NCI-H510A treated with DMSO at 0.1 percent for 48 hours (cell line): Measurements from ENCODE around the gene MYCL.

Source experiments
- DNase-seq: peaks from one replicate; lab custom pipeline; 2025; lab: John Stamatoyannopoulos, UW

Gene MYCL, protein sequence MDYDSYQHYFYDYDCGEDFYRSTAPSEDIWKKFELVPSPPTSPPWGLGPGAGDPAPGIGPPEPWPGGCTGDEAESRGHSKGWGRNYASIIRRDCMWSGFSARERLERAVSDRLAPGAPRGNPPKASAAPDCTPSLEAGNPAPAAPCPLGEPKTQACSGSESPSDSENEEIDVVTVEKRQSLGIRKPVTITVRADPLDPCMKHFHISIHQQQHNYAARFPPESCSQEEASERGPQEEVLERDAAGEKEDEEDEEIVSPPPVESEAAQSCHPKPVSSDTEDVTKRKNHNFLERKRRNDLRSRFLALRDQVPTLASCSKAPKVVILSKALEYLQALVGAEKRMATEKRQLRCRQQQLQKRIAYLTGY

DNA sequence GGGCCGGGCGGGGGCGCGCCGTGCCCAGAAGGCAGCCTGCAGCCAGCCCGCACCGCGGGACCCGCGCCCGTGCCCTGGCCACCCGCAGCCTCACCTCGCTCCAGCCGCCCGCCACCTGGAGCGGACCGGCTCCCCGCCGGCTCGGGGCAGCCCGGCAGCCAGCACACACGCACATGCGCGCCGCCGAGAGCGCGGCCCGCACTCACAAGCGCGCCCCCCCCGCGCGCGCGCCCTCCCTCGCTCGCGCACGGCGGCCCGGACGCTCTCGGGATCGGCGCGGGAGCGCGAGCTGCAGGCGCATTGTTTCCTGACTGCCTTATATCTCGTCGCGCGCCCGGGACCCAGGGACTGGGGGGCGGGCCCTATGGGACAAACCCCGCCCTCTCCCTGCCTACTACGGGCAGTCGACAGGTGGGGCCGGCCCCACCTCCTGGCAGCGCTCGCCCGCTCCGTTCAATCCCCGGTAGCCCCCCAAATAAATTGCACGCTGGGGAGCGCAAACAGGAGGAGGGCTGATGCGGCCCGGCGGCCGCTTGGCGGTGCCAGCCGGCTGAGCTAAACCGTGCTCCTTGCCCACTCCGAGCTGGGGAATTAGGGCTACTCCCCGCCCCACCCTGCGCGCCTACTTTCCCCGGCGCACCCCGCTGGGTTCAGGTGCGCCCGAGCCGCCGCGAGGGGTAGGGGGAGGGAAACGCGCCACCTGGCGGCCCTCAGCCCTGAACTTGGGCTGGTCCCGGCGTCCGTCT lies at the start of gene MYCL:
TSS of gene MYCL (minus strand) at position 204 of the 746 bp plus-strand sequence. CDS start 483 bp downstream, outside the sequence.
- DNase-seq = peak; percentile 100

DNA sequence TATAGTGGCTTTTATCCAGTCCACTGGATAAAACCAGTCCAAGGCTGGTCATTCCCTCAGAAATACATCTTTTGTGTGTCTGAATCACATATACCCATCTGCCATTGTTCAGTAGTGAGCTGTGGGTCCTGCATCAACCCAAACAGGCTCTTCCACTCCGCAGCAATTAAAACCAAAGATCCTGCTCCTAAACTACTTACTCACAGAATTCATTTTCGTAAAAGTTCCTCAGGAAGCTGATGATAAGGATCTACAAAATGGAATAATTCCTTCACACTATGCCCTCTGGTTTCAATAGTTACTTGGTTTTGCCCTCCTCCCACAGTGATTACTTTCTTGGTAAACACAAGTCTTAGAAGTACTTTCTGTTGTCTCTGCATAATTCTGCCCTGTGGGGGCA lies 48.2 kb upstream of the MYCL start:
- no peak for DNase-seq

DNA sequence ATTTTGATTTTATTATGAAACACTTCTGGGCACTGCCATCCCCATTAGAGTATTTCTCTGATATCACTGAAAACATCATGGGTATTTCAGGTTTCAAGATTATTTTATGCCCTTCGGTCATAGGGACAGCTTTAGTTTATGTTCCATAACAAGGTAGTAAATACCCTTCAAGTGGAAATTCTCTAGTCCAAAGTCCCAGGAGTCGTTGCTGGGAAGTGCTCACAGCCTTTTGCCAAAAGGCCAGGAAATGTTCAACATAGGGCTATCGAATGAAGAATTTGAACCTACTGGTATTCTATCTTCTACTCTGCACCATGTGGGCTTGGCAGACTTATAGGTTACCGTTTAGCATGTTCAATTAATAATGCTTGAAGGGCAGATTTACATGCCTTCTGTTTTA lies 45.5 kb upstream of the MYCL start:
- no peak for DNase-seq

DNA sequence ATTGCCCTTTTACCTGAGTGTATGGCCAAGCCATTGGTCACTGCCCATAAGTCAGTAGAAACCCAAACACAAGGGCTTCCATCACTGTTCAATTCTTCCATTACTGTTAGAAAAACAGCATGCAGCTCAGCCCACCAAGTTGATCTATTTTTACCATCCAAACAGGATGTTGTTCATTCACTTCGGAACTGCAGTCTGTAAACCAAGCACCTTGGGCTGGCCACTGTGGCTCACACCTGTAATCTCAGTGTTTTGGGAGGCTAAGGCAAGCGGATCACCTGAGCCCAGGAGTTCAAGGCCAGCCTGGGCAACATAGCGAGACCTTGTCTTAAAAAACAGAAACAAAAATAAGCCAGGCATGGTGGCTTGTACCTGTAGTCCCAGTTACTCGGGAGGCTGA lies 44.5 kb upstream of the MYCL start:
- no peak for DNase-seq

DNA sequence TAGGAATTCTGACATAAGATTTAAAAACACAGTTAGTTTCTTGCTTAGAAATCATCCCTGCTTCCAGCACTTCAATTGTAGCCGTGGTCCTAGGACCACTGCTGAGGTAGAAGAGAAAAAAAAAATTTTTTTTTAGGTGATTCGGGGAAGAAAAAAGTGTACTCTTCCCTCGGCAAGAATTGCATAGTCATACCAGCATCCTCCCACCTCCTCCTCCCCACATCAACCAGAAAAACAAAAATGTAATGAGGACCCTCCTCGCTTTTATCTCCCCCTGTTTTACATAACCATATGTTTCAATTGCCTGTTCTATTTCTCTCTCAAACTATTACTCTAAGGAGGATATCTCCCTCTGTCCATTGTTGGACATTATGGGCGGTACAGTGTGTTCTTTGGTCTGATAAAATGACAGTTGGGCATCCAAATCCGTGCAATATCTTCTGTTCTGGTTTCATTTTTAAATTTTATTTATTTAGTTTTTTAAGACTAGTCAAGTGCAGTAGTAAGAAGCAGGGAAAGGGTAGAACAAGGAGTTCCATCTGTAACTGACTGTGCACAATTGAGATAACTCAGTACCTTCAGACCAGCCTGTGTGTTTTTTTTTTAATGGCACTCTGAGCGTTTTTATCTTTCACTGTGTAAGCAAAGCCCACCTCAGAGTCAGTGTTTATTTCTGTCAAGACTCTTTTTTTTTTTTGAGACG lies 42.8 kb upstream of the MYCL start:
- DNase-seq = no peak

DNA sequence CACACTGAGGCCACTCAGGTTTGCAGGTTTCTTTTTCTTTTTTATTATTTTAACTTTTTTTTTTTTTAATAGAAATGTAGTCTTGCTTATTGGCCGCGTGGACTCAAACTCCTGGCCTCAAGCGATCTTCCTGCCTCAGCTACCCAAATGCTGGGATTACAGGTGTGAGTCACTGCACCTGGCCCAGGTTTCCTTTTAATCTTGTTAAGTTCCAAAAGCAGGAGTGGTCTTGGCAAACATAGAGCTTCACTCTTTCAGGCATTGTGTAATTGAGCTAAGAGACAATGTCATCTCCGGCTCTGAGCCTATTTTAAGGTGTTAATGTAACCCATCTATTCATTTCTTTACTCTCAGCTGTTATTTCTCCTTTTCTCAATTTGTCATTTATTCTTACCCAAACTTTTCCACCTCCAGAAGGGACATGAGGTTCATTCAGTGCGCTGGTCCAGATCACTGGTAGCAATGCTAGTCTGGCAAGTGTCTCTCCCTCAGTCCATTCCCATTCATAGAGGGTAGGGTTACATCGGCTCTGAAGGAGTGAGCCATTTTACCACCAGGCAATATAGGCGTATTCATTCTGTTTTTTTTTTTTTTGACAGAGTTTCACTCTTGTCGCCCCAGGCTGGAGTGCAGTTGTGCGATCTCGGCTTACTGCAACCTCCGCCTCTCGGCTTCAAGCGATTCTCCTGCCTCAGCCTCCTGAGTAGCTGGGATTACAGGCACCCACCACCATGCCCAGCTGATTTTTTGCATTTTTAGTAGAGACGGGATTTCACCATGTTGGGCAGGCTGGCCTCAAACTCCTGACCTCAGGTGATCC lies 42.0 kb upstream of the MYCL start:
- peak; percentile 44 for DNase-seq

DNA sequence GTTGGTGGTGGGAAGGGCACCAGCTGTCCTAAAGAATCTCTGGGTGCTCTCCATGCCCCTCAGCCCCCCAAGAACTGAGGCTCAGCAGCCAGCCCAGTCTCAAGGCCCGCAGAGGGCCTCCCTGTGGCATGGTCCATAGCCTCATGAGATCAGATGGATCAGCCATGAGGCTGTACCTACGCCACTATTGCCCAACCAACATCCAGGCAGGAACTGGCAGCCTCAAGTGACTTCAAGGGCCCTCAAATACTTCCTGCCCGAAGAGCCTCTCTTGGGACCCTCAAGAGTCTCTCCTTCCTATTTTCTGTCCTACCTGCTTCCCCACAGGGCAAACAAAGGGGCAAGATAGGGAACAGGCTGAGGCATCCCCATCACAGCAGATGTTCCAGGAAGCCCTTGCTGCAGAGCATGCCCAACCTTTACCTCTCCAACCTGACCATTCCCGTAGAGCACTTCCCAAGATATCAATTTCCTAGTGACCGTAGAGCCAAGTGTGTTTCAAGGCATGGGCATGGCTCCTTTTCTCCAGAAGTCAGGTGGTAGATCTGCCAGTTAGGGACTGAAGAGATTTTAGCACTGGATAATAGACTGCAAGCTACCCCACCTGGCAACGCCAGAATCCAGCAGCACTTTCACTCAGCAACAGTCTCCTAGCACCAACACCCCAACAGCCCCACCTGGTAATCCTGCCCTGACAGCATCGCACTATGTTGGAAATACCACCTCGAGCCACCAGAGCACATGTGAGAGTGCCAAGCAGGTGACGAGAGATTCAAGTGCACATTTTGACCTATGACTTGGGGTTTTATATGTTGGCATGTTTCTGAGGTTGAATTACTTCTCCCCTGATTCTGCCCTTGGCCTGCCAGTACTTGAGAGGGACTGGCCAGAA lies 39.5 kb upstream of the MYCL start:
- DNase-seq = peak; percentile 99

DNA sequence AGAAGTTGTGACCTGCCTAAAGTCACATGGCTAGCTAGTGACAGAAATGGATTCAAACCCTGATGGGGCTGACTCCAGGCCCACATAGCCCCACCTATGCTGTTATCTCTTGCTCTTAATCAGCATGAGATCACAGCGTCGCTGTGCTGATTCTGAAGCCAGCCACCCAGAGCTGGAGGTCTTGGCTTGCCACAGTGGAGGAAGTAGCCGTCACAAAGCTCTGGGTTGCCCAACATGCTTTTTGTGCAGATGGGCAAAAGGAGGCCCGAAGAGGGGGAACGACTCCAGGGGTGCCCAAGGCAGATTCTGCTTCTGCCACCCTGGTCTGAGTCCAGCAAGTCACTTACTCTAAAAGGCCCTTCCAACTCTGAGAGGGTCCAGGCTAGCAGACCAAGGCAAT lies 38.5 kb upstream of the MYCL start:
- no peak for DNase-seq

DNA sequence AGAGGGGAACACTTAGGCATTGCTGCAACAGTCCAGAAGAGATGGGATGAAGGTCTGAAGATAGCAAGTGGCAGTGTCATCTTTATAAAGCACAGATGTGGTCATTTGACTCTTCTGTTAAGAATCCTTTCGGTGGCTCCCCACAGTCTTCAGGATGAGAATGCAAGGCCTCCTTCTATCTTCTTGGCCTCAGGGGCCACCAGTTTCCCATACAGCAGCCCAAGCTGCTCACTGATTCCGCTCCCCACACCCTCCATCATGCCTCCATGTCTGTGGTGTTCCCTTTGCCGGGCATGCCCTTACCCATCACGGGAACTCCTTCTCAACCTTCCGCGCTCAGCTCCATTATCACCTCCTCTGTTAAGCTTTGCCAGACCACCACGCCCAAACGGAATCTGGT lies 37.1 kb upstream of the MYCL start:
- DNase-seq = no peak

DNA sequence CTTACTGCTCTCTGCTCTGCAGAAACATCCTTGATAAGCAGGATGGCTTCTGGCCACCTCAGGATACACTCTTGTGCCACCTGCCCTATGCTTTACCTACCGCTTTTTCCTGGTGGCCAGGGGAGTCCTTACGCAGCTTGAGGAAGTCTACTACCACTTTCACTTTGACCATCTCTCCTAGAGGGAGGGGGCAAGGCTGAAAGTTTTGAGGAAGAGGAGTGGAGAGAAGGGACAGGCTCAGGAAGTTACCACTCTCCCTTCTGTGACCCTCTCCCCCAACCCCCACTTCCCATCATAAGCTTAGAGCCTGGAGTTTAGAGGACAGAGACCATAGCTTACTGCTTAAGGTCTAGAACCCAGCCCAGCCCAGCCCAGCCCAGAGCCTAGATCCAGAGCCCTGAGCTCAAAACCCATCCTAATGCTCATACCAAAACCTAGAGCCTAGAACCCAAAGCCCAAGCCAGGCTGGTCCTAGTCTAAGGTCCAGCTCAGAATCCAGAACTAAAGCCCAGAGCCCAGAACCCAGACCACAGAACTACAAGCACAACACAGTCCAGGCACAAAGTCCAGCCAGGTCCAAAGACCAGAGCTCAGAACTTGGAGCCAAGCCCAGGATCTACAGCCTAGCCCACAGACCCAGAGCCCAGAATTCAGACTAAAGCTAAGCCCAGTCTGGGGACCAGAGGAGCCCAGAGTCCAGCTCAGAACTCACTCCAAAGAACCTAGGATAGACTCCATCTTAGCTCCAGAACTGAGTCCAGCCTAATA lies 35.2 kb upstream of the MYCL start:
- DNase-seq = no peak

DNA sequence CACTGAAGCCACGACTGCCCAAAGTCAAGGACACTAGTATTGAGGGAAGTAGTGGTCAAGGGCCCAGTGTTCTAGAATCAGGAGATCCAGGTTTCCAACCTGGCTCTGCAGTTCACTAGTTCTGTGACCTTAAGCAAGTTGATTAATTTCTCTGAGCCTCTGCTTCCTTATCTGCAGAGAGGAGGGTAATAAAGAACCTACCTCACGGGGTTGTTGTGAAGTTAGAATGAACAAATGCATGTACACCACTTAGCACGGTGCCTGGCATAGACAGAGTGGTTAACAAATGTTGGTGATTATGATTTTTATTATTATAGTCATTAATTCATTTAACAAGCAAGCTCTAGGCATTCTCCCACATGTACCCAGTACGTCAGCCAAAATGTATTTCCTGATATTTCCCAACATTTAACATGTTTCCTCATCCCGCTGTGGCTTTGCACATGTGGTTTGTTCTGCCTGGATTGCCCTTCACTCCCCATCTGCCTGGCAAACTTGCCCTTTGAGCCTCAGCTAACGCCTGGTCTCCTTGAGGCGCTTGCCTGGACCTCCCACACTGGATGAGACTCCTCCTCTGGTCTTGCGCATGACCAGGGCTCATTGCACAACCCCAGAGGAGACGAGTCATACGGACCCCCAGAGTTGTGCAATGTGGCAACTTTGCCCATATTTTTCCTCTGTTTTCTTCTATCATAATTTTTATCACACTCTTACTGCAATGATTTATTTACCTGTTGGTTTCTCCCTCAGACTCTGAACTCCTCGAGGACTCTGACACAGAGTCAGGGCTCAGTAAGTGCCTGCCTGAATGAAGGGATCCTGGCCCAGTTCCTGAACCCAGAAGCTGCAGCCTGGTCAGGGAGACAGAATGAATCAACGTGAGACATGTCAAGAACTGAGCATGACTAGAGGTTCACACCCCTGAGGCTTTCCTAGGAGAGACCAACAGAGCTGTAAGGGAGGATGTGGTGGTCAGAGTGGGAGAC lies 32.5 kb upstream of the MYCL start:
- DNase-seq = no peak

DNA sequence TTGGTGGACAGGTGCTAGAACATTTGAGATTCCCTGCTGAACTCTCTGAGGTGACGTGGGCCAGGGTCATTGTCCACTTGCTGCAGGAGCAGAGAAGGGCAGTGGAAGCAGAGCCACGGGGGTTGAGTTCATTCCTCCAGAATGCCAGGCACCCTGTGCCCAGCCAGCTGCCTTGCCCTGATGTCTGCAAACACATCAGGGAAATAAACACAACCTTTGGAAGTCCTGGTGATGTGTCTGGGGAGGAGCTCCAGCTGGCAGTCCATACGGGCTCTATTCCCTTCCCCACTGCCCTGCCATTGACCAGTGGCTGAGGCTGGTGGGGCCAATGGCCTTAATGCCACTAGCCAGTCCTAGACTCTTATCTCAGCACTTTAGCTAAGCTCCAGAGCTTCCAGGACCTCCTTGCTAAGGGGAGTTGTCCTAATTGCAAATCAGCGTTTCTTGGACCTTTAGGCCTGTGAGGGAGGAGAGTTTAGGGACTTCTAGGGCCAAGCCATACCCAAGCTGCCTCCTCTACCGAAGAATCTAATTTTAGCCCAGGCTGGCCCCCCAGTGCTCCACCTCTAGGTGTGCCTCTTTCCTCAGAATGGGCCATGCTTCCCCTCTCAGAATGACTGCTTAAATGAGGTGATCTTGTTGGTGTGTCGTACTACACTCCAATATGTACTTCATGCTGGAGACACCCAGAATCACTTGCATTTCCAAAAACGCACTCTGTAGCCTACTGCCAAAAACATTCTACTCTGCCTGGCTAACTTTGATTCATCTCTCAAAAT lies 27.3 kb upstream of the MYCL start:
- DNase-seq = no peak

DNA sequence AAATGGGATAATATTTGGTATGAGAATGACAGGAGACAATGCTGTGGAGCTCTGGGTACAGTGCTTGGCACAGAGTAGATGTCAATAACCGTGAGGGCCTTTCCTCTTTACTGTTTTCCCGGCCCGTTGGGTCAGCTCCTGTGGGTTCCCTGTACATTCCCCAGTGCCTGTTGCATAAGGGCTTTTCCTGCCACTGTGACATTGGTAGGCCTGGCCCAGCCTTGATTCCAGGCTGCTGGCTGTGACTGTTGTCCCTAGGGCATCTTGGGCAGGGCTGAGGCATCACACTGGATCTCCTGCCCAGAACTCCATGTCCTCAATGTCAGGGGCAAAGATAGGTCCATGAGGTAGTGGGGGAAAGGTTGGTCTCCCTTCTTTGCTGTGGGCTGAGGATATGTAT lies 25.8 kb upstream of the MYCL start:
- no peak for DNase-seq

DNA sequence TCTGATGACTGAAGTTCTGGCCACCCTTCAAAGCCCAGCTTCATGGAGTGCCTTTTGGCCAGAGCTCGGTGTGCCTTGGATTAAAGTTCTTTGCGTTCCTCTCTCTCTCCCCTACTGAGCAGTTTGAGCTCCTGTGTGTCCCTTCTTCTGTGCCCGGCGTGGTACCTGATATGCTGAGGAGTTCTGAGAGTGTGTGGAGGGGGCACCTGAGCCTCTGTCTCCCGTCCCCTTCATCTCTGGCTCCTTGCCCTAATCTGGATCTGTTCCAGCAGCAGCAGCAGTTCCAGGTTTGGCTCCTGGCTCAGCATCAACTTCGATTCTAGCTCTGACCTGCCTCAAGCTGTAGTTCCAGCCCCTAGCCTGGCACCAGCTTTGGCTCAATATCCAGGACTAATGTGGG lies 25.1 kb upstream of the MYCL start:
- no peak for DNase-seq

DNA sequence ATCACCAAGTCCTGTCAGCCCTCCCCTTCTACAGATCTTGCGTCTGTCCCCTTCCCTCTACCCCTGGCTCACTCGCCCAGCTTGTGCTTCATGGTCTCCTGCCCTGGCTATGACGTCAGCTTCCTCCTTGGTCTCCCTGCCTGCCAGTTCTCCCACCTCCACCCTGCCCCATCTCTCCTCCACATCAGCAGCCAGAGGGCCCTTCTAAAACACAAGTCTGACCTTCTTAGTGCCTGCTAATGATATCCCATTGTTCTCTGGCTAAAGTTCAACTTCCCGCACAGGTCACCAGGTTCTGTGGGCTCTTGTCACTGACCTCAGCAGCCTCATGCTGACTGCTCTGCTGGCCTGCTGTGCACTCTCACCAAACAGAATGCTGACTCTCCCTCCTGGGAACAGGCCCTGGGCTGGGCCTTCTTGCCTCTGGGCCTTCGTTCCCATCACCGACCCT lies 24.7 kb upstream of the MYCL start:
- no peak for DNase-seq

DNA sequence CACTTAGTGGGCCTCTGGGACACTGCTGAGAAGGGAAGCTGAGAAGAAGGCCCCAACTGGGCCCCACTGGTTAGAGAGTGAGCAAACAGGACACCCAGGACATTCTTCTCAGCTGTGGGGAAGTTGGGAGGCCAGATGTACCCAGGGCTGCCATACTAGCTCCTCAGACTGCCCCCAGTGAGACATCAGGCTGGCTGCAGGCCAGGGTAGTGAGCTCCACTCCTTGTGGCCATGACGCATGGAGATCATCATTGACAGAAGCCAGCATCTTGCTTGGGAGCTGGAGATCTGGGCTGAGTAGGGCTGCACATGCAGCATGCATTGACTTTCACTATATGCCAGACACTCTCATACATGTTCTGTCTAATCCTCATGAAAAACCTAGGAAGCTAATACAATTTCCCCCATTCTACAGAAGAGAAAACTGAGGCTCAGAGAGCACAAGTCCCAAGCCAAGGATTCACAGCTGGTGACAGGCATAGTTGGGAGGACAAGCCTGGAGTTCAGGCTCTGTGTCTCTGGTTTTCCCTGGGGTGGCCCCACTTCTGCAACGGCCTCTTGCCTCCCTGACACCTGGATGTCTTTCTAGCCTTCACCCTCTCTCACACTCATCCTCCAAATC lies 24.1 kb upstream of the MYCL start:
- no peak for DNase-seq

DNA sequence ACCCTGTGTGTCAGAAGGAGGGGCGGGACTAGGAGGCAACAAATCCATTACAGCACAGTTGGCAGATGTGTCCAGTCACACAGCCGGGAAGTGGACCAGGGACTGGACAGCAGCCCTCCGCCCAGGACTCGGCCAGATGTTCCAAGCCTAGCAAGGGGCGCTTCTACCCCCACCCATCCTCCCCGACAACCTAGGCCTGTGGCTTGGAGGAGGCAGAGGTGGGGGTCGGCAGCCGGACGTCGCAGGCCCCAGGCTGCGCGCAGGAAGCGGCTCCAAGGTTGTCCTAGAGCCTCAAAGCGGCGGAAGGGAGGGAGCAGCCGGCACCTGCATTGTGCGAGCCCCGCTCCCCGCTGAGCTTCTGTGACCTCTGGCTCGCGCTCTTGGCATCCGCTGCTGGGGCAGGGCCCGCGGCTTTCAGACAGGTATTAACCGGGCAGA lies 20.6 kb upstream of the MYCL start:
- no peak for DNase-seq

DNA sequence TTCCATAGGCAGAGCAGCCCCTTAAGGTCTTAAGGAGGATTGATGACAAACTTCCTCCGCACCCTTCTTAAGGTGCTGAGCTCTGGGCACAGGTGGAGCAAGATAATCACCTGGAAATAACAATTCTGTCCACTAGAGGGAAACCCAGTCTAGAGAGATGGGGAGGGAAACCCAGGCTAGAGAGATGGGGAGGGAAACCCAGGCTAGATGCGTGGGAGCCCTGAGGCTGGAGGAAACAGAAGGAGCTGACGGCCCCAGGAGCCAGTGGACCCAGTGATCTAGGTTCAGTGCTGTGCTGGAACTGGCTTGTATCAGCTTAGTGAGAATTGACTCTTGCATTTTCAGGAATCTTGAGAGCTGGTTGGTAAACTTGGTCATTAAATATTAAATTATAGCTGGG lies 17.8 kb upstream of the MYCL start:
- DNase-seq = peak; percentile 99
